NCI-H748 treated with DMSO at 0.1 percent for 48 hours (cell line): ENCODE results near the gene TMCO4.

Experiments used
- DNase-seq: peaks from one replicate; lab custom pipeline; 2025; lab: John Stamatoyannopoulos, UW

Gene TMCO4

GRCh38 chr1:19747761-19748160, 52.0 kb downstream of the TMCO4 start:
- no peak for DNase-seq

- DNase-seq, result no peak
Observed at GRCh38 chr1:19744886-19745285, 54.8 kb downstream of the TMCO4 start.

GRCh38 chr1:19744335-19744743, 55.4 kb downstream of the TMCO4 start:
- DNase-seq, result no peak

GRCh38 chr1:19743793-19744192, 55.9 kb downstream of the TMCO4 start:
- DNase-seq, result no peak

GRCh38 chr1:19743180-19743579, 56.5 kb downstream of the TMCO4 start:
- no peak for DNase-seq

GRCh38 chr1:19739628-19740027, 60.1 kb downstream of the TMCO4 start:
- DNase-seq, result no peak

- DNase-seq, result no peak
Observed at GRCh38 chr1:19738669-19739068, 61.0 kb downstream of the TMCO4 start.

- no peak for DNase-seq
Observed at GRCh38 chr1:19738076-19738475, 61.6 kb downstream of the TMCO4 start.

GRCh38 chr1:19737104-19737825, 62.5 kb downstream of the TMCO4 start:
- DNase-seq, result no peak

GRCh38 chr1:19735440-19736127, 64.1 kb downstream of the TMCO4 start:
- DNase-seq, result no peak

- no peak for DNase-seq
Observed at GRCh38 chr1:19734472-19734999, 65.2 kb downstream of the TMCO4 start.

GRCh38 chr1:19734056-19734455, 65.7 kb downstream of the TMCO4 start:
- DNase-seq, result no peak

- no peak for DNase-seq
Observed at GRCh38 chr1:19733615-19734014, 66.1 kb downstream of the TMCO4 start.

- no peak for DNase-seq
Observed at GRCh38 chr1:19731311-19731821, 68.3 kb downstream of the TMCO4 start.

GRCh38 chr1:19730793-19731192, 68.9 kb downstream of the TMCO4 start:
- DNase-seq, result no peak

GRCh38 chr1:19730232-19730631, 69.5 kb downstream of the TMCO4 start:
- no peak for DNase-seq

GRCh38 chr1:19728413-19729145, 71.1 kb downstream of the TMCO4 start:
- DNase-seq, result no peak

- DNase-seq, result no peak
Observed at GRCh38 chr1:19725606-19726005, 74.1 kb downstream of the TMCO4 start.

GRCh38 chr1:19723874-19724273, 75.8 kb downstream of the TMCO4 start:
- no peak for DNase-seq

- no peak for DNase-seq
Observed at GRCh38 chr1:19720973-19721372, 78.7 kb downstream of the TMCO4 start.

- DNase-seq, result no peak
Observed at GRCh38 chr1:19720174-19720573, 79.5 kb downstream of the TMCO4 start.

GRCh38 chr1:19717467-19717866, 82.2 kb downstream of the TMCO4 start:
- no peak for DNase-seq
